NCI-H1105 (cell line): ENCODE data around the gene SEMA6C.

Experiments
- DNase-seq: peaks from one replicate; lab custom pipeline; 2025; lab: John Stamatoyannopoulos, UW

SEMA6C gene

DNA sequence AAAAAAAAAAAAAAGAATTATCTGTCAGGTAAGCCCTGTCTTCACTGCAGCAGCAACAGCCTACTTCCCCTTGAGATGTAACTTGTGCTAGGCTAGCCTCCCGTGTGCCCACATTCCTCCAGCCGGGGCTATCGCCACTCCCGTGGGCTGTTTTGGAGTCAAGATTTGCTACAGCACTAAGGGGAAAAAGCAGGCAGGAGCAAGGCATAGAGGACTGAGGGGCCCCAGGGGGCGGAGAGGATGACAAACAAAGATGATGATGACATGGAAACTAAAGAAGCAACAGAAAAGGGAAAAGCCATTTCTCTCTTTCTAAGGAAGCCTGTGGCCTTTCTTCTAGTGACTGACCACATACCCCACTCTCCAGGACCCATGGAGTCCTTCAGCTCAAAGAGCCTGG, 11.9 kb upstream of the SEMA6C start:
- DNase-seq: no peak

DNA sequence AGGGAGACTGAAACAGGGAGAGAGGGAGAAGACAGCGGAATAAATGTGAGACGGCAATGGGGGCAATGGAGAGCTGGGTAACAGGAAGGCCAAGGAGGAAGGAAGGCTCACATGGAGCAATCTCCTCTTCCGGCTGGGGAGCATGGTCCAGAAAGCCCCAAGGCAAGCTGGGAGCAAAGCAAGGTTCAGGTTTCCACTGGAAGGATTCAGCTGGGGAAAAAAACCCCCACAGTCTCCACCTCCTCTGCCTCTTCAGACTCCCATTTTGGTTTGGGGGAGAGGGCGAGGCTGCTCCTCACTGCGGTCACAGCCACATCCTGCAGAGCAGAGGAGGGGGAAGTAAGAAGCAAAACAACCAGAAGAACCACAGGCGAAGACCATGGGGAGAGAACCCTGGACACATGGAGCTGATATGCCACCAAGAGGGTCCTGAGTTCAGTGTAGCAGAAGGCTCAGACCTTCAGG, 10.7 kb upstream of the SEMA6C start:
- no peak for DNase-seq

DNA sequence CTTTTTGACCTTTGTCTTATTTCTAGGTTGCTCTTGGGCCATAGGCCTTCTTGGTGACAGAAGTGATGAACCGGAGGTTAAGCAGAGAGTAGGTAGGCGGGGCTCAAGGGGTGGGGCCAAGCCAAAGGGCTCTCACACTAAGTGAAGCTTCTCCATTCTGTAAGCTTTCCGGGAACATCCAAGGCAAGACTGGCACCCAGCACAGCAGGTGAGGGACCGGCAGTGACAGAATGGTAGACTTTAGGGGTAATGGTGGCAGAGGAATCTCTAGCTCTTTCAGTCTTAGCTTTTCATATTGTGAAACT, 10.0 kb upstream of the SEMA6C start, which contains the start of gene TNFAIP8L2:
TNFAIP8L2 (plus strand) TSS at position 135 of the 305 bp plus-strand sequence. CDS start 2,049 bp downstream, outside the sequence.
- no peak for DNase-seq

DNA sequence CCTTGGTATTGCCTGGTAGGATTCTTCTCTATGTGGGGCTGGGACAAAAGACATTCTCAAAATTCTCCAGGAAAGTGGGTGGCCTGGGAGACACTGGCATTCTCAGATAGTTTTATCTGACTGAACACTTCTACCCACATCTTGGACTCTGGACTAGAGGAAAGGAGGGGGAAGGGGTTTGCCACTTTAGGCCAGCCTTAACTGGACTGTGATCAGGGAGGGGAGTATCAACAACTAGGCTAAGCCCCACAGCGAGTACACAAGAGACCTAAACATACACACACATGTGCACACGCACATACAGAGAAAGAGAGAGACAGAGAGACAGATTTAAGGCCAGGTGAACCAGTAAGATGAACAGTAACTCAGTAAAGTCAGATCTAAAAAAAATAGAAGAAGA, 1.2 kb upstream of the SEMA6C start:
- DNase-seq: no peak

DNA sequence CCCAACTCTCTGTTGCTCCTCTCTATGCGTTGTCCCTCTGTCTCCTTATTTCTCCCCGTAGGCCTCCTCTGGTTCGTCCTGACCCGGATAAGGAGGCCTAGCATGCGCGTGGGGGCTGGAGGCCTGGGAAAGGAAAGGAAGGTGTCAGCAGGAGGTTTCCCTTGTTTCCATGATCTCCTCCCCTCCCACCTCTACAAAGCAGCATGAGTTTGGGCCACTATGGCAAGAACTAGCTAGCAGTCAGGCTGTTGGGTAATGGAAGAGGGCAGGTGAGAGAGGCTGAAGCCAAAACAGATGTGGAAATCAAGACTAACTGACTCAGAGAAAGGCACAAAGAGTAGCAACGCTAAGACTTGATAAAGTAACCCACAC, 687 bp upstream of the SEMA6C start:
- no peak for DNase-seq

DNA sequence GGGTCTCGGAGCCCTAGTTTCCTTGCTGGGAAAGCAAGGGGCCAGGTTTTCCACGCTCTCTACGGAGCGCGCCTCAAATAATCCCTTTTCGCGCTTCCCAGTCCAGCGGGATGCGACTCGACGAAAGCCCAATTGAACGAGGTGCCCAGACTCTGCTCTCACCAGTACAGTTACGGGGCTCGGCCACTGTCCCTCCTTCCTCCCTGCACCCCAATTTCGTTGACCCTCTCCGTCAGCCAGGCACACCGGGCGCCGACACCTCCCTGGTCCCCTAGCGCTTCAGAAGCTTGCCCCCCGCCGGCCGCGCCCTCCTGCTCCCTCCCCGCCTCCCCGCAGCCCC, 389 bp downstream of the SEMA6C start:
- no peak for DNase-seq

DNA sequence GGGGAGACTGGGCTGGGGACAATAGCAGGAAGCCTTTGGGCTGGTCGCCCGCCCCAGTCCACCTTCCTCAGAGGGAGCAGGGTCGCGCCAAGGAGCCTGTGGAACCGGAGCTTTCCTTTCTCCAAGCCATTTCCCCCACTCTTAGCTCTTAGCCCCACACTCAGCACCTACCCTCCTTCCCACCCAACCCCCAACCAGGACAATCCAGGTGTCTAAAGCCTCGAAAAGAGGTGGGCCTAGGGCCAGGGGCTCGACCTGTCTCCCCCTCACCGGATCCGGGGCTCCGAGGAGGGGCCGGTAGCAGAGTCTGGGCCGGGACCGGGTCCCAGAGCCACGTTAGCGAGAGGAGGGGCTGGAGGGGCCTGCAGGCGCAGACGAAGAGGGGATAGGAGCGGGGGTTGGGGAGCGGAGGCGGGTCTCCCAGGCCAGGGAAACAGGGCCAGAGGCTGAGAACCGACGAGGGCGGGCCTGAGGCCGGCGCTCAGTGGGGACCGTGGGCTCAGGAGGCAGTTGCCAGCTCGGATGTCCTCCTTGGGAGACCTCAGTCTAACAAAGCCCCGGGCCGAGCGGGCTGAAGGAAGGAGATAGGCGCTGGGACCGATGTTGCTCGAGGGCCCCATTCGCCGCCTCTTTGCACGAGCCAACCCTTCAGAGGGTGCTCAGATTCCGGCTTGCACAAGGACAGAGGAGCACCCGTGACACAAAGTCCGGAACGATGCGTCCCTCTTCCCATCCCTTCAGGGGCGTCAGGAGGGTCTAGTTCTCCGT, 943 bp downstream of the SEMA6C start:
- DNase-seq: no peak

DNA sequence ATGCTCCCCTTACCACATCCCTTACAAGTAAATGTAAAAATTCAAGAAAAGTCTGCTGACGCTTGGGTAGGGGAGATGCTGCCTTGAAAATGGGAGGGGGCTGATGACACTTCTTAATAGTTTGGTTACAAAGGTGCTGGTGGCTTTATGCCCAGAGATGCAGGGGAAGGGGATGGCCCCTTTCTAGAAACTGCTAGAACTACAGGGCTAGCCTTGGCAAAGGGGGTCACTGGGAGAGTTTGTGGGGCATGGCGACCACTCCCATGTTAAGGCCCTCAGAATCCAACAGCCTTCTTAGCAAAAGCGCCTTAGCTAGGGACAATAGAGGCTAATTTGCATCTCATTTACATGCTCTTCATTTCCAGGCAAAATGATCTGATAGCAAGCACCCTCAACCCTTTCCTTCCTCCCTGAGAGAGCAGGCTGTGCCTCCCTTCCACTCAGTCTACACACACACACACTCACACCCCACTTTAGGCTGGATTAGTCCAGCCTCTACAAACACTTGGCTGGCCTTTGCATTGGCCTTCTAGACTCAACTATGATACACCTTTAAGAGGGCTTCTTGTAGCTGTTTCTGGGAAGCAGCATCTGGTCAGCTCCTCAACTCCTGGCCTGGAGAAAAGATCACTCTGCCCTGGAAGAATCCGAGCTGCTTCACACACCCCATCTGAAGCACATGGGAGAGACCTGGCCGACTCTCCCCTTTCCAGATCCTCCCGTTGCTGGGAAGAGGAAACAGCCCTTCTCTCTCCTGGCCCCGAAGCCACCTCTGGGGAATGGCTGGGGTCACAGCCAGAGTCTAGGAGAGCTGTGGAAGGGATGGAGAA, 1.7 kb downstream of the SEMA6C start:
- DNase-seq: no peak

DNA sequence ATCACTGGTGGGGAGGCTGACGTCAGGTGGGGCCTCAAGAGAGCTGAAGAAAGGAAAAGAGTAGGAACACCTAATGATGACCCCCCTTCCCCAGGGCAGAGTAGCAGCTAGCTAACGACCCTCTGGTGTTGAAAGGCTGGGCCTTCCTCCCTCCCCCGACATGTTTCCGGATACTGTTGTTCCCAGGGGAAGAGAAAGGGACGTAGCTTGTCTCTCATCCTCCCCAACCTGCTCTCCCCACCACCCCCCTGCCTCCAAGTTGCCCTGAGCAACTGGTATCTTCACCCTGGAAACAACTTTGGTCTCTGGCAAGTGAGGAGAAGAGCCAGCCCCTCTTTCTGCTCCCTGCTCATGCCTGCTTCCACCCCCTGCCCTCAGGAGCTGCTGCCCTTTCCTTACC, 2.4 kb downstream of the SEMA6C start:
- no peak for DNase-seq

DNA sequence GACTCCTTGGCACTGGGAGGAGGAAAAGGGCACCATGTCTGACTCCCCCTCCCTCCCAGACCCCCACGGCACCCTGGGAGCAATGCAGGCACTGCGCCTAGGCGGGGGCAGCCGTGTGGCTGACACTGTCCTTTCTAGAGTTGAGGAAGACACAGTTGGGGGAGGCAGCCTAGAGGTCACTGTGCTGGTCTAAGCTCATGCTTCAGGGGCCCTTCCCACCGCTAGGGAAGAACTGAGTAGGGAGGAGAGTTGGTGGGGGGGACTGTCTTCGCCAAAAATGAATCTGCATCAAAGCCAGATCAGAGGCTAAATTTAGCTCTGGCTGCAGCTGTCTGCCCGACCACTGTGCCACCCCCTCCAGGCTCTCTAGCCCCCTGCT, 3.4 kb downstream of the SEMA6C start:
- DNase-seq: no peak

DNA sequence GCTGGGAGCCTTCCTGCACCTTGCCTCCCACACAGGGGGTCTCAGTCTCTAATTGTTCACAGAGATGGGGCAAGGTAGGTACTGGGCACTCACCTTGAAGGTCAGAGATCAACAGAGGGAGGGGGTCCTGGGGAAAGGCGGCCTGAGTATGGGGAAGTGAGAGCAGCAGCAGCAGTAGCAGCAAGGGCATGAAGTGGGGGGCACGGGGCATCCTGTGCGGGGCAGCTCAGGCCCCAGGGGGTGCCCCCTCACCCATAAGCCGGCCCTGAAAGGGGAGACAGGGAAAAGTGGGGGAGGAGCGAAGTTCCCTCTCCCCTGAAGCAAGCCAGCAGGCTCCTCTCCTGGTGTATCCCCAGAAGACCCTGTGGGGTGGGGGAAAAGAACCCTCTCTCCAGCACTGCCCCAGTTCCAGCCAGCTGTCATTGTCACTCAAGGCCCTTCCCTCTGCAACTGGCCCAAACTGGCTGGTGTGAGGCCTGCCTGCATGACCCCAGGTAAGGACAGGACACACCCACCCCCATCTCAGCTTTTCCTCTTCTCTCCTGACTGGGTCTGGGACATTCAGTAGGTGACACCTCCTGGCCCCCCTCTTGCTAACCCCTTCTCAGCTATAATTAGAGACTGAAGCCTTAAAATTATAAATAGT, 3.9 kb downstream of the SEMA6C start:
- DNase-seq: no peak

DNA sequence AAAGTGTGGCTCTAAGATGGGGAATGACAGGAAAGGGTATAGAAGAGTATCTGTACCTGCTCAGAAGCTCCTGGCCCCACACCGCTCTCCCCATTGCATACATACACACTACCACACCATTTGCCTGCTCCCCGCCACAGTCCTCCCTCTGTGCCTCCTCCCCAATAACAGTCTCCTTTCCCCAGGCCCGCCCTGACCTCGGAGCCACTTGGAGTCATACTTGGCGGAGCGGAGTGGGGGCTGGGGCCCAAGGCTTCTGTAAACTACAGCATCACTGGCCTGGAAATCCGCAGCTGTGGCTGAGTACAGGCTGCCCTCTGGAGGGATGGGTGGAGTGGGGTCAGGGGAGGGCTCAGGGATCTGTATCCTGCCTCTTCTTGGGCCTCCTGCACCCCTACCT, 8.6 kb downstream of the SEMA6C start:
- DNase-seq: no peak

DNA sequence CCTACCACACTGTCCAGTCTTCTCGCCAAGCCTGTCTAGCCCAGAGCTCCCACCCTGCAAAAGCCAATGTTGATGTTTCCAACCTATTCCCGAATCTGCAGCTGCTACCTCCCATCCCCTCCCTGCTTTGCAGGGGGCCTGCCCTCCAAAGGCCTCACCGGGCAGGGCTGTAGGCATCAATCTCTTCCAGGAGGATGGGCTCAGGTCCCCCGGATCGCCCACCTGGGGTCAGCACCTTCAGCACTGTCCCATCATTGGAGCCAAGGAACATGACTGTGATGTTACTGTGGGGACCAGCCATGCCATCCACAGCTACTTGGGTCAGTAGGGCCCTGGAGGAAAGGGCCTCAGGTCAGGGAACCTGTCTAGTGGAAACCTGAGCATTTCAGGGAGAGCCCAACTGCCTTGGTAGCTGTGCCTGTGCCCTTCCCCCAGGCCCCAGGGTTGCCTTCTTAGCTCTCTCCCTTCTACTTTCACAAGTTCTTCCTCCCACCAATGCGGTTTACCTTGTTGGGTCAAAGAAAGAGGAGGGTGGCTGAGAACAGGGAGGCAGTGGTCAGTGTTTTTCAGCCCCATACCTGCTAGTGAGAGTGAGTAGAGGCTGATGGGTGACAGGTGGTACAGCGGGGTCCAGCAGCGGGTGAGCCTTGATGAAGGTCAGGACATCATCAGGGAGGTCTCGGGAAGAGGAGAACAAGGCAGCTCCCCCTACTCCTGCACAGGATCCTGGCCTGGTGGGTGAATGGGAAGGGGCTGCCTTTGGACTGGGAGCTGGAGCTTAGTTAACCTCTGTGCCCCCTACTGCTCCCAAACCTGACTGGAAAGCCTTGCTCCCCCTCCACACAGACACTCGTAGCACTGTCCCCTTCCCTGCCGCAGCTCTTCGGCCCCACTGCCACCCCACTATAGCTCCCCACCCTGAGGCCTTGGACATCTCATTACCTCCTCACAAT, 10.7 kb downstream of the SEMA6C start:
- no peak for DNase-seq

DNA sequence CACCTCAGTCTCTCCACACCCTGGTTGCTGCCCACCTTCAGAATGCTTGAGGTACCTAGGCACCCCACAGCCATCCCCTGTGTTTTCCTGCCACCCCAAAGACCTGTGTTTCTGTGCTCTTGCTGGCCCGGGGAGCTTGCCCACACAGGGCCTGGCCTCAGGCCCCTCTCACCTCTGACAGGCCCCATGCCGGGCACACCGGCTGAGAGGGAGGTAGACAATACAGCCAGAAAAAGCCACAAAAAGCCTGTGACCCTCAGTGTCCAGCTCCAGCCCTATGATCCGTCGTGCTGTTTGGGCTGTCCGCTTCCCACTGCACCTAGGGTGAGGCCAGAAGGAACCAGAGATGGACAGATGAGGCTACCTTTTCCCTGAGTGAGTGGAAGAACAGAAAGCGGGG, 11.4 kb downstream of the SEMA6C start:
- no peak for DNase-seq

DNA sequence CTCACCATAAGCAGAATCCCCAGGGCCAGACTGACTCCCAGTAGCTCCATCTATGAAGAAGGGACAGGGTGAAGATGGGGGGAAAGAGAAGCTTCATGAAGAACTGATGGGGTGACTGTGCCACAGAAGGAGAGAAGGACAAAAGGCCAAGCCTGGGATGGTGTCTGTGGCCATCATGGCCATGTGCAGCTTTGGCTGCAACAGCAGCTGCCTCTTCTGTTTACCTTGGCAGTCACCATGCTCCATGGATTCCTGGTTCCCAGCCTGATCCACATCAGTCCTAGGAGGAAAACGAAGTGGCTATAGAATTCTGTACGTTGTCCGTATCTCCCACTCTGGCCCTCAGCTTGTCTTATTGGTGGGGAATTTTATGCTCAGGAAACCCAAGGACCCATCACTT, 12.0 kb downstream of the SEMA6C start:
- no peak for DNase-seq

DNA sequence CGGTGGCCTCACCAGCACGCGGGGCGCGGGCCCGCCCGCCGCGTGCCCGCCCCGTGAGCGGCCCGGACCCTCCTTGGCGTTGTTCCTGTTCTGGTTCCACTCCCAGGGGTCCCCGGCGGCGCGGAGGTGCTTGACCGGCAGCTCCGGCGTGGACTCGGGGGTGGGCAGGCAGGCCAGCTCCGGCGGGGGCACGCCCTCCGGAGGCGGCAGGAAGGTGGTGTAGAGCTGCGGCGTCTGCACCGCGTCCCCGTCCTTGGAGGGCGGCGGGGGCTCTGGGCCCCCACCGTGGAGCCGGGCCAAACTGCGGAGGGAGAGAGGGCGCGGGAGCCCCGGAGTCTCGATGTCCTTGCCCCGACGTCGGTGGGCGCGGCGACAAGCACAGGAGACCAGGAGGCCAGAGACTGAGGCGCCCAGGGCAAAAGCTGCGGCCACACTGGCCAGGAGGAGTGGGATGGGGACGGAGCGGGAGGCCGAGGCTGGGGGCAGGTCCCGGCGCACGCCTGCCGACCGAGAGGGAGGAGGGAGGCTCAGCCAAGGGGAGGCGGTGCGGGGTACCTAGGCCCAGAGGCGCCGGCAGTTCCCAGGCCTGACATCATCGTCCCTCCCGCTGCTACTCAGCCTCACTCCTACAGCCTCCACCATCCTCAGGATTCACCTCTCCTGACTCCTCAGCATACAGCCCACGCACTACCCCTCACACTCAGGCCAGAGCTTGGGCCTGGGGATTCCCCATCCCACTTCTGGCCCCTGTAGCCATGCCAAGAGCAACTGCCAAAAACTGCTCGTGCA, 13.2 kb downstream of the SEMA6C start:
- no peak for DNase-seq

DNA sequence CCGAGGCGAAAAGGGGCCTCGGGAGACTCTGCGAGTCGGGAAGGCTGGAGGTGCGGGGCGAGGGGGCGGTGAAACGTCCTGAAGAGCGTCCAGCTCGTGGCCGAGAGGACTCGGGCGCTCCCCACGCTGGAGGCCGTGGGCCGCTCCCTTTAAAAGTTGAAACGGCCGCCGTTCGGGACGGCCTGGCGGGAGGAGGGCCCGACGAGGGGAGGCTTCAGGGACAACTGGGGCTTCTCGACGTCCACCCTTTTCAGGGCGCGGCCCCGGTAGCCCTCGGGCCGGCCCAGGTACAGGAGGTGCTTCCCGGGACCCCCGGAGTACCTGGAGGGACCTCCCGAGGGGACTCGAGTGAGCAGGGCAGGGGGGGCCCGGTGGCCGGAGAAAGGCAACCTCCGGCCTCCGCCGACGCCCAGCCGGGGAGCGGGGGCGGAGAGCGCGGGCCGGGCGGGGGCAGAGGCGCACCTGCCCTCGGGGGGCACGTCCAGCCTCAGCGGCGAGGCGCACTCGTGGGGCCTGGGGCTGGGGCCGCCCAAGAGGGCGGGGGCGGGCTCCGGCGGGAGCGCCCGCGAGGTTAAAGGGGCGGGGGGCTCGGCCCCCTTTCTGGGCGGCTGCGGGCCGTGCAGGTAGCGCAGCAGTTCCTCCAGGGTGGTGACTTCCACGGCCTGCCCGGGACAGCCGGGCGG, 14.0 kb downstream of the SEMA6C start:
- no peak for DNase-seq

DNA sequence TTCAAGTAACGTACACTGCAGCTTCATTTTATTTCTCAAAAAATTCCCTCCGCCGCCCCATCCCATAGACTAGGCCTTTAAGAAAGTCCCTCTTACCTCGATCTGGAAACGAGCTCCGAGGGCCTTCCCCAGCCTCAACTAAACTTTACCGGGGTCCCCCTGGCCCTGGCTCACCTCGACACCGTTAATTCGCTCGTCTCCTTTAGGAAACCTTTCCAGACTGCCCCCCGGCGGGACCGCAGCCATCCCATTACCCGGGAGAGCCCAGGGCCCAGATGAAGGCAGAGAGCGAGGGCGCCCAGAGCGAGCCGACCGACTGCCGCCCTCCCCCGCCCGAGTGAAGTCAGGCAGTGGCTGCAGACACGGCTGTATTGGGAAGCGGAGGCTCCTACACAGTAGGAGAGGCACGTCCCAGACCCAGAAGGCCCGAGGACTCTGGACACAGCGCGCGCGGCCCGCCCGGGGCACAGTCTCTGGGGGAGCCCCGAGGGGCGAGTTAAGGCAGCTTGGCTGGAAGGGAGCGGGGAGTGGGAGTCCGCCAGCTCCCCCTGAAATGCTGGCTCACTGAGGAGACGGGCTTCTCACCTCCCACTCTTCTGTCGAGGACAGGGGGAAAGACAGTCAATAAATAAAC, 14.6 kb downstream of the SEMA6C start:
- DNase-seq: no peak

DNA sequence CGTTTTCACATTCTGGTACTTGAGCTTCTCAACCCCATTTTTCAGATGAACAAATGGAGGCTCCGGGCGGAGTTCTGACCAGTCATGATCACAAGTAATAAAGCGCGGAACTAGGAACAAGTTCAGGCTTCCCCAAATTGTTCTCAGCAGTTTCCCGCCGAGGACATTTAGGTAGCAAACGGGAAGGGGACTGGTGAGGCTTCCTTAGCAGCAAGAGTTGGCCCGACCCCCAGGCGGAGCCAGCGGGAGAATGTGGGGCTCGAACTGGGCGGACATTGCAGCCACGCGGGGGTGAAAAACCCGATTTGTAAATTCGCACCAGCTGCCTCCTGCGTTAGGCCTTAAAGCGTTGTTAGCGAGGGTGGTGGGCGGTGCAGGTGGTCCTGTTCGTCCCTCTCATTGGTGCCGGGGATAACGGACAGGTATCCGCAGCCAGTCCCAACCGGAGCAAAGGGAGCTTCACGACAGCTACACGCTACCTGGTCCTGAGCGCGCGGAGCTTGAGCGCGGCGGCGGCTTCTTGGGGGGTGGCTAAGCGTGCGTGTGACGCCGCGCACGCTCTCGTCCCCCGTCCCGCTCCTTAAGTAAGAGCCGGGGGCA, 15.3 kb downstream of the SEMA6C start:
- DNase-seq: no peak

DNA sequence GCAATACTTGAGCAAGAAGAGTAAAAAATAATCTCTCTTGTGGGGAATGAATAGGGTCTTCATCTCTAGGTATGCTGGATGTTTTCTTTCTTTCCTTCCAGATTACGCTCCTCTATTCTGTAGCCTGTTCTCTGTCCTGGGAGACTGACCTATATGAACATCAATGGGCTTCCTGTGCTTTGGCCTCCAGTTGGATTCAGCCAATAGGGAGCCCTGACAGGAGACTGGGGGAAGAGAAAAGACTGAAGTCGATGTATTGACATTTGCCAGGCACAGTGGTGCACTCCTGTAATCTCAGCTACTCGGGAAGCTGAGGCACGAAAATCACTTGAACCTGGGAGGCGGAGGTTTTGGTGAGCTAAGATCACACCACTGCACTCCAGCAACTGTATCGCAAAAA, 17.6 kb downstream of the SEMA6C start:
- DNase-seq: no peak
